HepG2 (cell line): ENCODE results near the gene RARG. TPM values are rescaled to one million over a fixed set of nuclear protein-coding genes. Genes with fewer than 3 reads are reported as not detected.

Experiments used
- DNMT1 ChIP-seq: sonication (generic); formaldehyde crosslinking; IDR thresholded peaks from 2 replicates; pipeline ENCODE4 v1.5.1; 2020; ENCODE audit warnings: mild to moderate bottlenecking, missing genetic modification reagents
- HMG20B ChIP-seq: conservative IDR thresholded peaks from 2 replicates; pipeline ENCODE4 v1.6.1; 2016; ENCODE audit warnings: missing genetic modification reagents, missing compliant biosample characterization
- IRX3 ChIP-seq: sonication (generic); formaldehyde crosslinking; IDR thresholded peaks from 2 replicates; pipeline ENCODE4 v1.8.1; 2023; ENCODE audit warnings: mild to moderate bottlenecking, low read depth, missing genetic modification reagents, borderline replicate concordance
- TBL1XR1 ChIP-seq: fragments of 150-350 bp; IDR thresholded peaks from 2 replicates; pipeline ENCODE4 v1.6.1; 2014; ENCODE audit warnings: borderline replicate concordance, low read length; ENCODE audit not compliant: partially characterized antibody
- ZNF672 ChIP-seq: sonication (generic); formaldehyde crosslinking; IDR thresholded peaks from 2 replicates; pipeline ENCODE4 v1.8.1; 2022; ENCODE audit warnings: missing genetic modification reagents
- ZNF772 ChIP-seq: sonication (generic); formaldehyde crosslinking; IDR thresholded peaks from 2 replicates; pipeline ENCODE4 v1.5.0; 2020; ENCODE audit warnings: mild to moderate bottlenecking, missing genetic modification reagents
- ZSCAN25 ChIP-seq: sonication (generic); formaldehyde crosslinking; IDR thresholded peaks from 2 replicates; pipeline ENCODE4 v1.8.0; 2022; ENCODE audit warnings: mild to moderate bottlenecking, missing genetic modification reagents
- ZSCAN29 ChIP-seq: sonication (generic); formaldehyde crosslinking; conservative IDR thresholded peaks from 2 replicates; pipeline ENCODE4 v1.4.0; 2020; ENCODE audit warnings: mild to moderate bottlenecking, missing genetic modification reagents
- polyA plus RNA-seq, 8 experiments: library from polyadenylated mRNA; depleted of rRNA in 3 of 8; stranded (reverse) in 7 of 8; unstranded in 1 of 8; fragments of >200 nt; fragmentation: Illumina TruSeq in 4 of 8; extraction: Trizol in 4 of 8; gene quantifications; 2 replicates each; pipeline versions ENCODE4 v1.2.1 to v1.2.3, GENCODE V29; 2011 to 2016; ENCODE audit warnings: low read depth in 4 of 8, missing spikeins in 1 of 8, mixed read lengths in 1 of 8; ENCODE audit not compliant: insufficient read depth in 1 of 8
- total RNA-seq, 5 experiments: library from RNA; depleted of rRNA; stranded (reverse); fragments of >200 nt; fragmentation: Illumina TruSeq; extraction: Trizol; gene quantifications; 2 replicates each; pipeline ENCODE4 v1.2.3, GENCODE V29; 2016; ENCODE audit warnings: low read depth in 1 of 5
- TF ChIP-seq, protein P1 (sequence below): sonication (generic); formaldehyde crosslinking; conservative IDR thresholded peaks from 2 replicates; pipeline ENCODE4 v1.4.0; 2020; ENCODE audit warnings: mild to moderate bottlenecking, missing genetic modification reagents, moderate library complexity
- TF ChIP-seq, protein P2 (sequence below): sonication (generic); formaldehyde crosslinking; conservative IDR thresholded peaks from 2 replicates; pipeline ENCODE4 v1.8.0; 2022; ENCODE audit warnings: missing genetic modification reagents
- TF ChIP-seq, protein P3 (sequence below): sonication (generic); formaldehyde crosslinking; IDR thresholded peaks from 2 replicates; pipeline ENCODE4 v1.4.0; 2020; ENCODE audit warnings: low read depth, mild to moderate bottlenecking, missing genetic modification reagents

The RARG gene
- total and polyA plus RNA-seq, 2 of the 13 experiments (the other 11 are each of a cell fraction or from before 2014, with no cell fraction given): 0.77 to 1.5 TPM

DNA sequence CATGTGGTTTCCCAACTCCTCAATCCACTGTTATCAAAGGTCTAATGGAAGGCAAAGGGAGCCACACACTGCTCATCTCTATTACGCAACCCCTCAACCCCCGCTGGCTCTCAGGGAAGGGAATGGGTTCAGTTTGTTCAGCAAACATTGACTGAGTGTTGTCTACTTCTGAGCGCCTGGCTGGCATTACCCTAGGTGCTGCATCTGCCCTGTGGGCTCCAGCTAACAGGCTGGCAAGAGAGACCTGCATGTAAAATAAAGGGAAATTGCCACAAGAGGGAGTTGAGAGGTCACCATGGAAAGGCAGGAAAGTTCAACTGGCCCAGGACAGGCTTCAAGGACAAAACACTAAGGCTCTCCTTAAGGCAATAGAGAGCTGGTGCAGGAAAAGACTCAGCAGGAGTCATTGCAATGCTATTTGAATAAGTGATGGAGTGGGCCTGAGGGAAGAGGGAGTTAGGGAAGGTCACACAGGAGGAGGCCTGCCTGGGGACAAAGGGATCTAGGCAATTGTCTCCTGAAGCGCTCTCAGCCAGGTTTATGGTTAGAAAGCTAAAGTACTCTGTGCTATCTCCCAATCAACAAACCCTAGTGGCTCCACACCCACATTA, 57.0 kb downstream of the RARG start (continued):
- TF ChIP-seq, protein P1, sequence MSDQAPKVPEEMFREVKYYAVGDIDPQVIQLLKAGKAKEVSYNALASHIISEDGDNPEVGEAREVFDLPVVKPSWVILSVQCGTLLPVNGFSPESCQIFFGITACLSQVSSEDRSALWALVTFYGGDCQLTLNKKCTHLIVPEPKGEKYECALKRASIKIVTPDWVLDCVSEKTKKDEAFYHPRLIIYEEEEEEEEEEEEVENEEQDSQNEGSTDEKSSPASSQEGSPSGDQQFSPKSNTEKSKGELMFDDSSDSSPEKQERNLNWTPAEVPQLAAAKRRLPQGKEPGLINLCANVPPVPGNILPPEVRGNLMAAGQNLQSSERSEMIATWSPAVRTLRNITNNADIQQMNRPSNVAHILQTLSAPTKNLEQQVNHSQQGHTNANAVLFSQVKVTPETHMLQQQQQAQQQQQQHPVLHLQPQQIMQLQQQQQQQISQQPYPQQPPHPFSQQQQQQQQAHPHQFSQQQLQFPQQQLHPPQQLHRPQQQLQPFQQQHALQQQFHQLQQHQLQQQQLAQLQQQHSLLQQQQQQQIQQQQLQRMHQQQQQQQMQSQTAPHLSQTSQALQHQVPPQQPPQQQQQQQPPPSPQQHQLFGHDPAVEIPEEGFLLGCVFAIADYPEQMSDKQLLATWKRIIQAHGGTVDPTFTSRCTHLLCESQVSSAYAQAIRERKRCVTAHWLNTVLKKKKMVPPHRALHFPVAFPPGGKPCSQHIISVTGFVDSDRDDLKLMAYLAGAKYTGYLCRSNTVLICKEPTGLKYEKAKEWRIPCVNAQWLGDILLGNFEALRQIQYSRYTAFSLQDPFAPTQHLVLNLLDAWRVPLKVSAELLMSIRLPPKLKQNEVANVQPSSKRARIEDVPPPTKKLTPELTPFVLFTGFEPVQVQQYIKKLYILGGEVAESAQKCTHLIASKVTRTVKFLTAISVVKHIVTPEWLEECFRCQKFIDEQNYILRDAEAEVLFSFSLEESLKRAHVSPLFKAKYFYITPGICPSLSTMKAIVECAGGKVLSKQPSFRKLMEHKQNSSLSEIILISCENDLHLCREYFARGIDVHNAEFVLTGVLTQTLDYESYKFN (CRISPR knock-in tag): peak; percentile 78
- TF ChIP-seq DNMT1 (no peak), ZNF772 (CRISPR knock-in tag) (peak; percentile 54; the same call in 1 of the 2 replicates), IRX3 (CRISPR knock-in tag) (no peak), ZSCAN29 (0 out of 2 replicates have a peak, but pooled peaks have one; percentile 57), ZNF672 (no peak), HMG20B (CRISPR knock-in tag) (peak; percentile 79), TBL1XR1 (peak; percentile 54), ZSCAN25 (CRISPR knock-in tag) (no peak)
- TF ChIP-seq, protein P2, sequence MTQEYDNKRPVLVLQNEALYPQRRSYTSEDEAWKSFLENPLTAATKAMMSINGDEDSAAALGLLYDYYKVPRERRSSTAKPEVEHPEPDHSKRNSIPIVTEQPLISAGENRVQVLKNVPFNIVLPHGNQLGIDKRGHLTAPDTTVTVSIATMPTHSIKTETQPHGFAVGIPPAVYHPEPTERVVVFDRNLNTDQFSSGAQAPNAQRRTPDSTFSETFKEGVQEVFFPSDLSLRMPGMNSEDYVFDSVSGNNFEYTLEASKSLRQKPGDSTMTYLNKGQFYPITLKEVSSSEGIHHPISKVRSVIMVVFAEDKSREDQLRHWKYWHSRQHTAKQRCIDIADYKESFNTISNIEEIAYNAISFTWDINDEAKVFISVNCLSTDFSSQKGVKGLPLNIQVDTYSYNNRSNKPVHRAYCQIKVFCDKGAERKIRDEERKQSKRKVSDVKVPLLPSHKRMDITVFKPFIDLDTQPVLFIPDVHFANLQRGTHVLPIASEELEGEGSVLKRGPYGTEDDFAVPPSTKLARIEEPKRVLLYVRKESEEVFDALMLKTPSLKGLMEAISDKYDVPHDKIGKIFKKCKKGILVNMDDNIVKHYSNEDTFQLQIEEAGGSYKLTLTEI (CRISPR knock-in tag): no peak
- TF ChIP-seq, protein P3, sequence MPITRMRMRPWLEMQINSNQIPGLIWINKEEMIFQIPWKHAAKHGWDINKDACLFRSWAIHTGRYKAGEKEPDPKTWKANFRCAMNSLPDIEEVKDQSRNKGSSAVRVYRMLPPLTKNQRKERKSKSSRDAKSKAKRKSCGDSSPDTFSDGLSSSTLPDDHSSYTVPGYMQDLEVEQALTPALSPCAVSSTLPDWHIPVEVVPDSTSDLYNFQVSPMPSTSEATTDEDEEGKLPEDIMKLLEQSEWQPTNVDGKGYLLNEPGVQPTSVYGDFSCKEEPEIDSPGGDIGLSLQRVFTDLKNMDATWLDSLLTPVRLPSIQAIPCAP (CRISPR knock-in tag): no peak
